Activated CD4-positive, alpha-beta T cell treated with anti-CD3 and anti-CD28 coated beads, Interleukin-2, Interleukin-6, amounts not matched to agents 100 ng/mL and 50 ng/mL, durations not matched to agents 16 hours and 8 hours (primary cell): ENCODE measurements around the gene TDRD1.

Experiments
- DNase-seq: peaks from one replicate; pipeline ENCODE4 v3.0.0-alpha.2; 2020

TDRD1 gene

GRCh38 chr10:114234132-114234531, 55.0 kb downstream of the TDRD1 start:
- DNase-seq, result no peak

GRCh38 chr10:114239117-114239993, 60.2 kb downstream of the TDRD1 start, which contains the start of gene VWA2:
VWA2 (plus strand) TSS chr10:114239254; CDS start chr10:114248714, 9,460 bp downstream.
- DNase-seq, result peak; percentile 28

DNA sequence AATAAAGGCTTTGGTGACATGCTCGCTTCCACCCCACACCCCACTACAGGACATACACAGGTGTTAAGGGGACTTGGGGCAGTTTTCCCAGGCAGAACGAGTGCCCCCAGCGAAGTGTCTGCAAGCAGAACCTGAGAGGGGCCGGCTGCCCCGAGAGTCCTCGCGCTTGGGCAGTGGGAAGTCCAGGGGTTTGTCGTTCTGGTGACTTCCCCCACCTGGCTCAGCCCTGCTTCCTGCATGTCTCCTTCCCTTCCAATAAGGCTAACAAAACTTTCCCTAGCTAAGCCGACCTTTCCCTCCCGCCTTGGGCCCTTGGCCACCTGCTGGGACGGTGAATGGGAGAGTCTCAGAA, 60.8 kb downstream of the TDRD1 start:
- no peak for DNase-seq

- no peak for DNase-seq
These were observed 63.1 kb downstream of the TDRD1 start for GRCh38 chr10:114242235-114242634.

DNA sequence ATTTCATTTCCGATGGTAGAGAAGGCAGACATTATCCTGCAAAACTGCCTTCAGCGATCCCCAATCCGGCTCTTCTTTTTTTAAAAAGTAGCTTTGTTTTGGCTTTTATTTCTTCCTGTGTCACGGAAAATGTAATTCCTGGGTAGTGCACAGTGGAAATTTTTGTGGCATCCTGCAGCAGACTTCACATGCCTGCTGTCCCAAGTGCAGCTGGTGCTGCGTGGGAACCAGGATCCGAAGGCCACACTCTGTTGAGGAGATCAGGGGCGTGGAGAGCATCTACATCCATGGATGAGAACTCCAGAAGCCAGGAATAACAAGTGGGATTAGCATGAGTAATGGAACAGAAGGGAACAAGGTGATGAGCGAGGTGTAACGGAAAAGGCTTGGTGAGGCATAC, 64.5 kb downstream of the TDRD1 start:
- DNase-seq, result no peak

GRCh38 chr10:114244126-114244525, 65.0 kb downstream of the TDRD1 start:
- no peak for DNase-seq

DNA sequence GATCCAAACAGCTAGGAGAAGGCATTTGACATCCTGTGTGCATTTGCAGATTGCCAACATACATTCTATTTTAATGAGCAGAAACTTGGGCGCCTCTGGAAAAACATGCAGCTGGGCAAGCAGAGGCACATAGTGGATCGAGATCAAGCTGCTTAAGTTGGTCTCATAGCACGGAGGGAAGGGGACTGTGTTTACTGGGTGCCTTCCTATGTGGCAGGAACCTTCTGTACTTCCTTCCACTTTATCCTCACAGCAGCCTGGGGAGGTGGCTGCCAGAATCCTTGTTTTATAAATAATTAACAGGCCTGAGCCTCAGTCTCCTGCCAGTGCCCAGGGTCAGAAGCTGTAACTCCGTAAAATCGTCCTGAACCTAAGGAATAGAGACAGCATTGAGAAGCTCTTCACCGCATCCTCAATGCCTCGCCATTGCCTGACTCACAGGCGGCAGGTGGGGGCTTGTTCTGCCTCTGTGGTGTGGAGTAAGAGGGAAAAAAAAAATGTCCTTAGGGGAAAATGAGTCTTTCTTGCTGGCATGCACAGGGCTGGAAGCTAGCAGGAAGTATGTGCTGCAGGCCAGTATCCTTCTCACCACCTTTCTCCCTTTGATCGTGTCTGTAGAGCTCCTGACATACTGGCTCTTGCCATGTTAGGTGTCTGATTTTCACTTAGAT, 66.1 kb downstream of the TDRD1 start:
- no peak for DNase-seq

DNA sequence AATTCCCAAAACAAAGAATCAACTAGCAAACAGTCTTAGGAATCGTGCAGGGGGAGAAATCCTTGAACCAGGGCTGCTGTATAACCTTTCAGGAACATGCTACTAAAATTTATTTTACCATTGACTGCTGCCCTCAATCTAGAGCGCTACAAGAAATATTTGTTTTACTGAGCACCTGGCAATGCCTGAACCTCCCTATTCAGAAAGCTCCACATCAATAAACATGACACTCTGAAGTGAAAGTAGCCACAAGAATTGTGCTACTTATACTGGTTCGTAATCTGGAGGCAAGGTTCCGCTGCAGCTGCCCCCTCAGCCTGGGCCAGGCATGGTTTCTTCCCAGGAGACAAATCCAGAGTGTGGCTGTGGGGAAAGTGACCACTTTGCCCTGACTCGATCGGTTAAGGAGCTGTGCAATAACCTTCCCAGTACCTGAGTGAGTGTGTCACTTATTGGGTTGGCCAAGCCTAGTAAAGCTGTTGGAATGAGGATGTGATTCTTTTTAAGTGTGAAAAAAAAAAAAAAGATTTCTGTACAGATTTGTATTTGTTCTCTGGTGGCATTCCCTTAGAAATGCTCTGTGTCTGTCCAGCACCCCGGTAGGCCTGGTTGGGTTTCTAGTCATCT, 67.6 kb downstream of the TDRD1 start:
- no peak for DNase-seq

DNA sequence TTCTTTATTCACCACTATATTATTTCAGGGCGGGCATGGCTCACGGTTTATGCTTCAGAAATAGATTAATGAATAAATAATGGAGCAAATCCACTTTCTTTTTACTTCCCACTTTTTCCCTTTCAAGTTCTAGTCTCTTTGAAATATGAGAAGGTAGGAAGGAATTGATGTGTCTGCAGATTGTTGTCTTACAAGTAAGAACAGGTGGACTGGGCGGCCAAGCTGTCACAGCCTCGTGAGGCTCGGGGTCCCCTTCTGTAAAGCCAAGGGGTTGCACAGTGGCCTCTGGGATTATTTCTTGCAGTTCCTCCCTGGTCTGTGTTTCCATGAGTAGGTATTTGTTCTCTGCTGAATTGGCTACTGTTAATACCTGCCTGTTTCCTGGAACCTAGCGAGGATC, 71.1 kb downstream of the TDRD1 start:
- DNase-seq, result no peak

GRCh38 chr10:114250716-114251115, 71.6 kb downstream of the TDRD1 start:
- no peak for DNase-seq

- DNase-seq, result no peak
These were observed 72.9 kb downstream of the TDRD1 start for GRCh38 chr10:114252092-114252491.

DNA sequence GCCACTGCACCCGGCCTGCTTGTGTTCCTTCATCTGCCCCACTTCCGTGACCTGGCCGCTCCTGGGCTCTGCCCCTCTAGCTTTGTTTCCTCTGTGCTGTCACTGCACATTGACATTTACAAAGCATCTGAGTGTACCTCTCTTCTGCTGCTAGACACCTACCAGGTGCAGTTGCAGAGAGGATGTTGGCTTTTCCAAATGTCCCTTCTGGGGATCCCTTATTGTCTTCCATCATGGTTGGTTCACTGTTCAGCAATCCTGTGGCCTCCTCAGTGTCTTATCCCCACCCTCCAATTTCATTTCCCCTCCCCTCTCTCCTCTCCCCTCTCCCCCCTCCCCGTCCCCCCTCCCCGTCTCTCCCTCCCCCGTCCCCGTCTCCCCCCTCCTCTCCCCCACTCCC, 73.7 kb downstream of the TDRD1 start:
- no peak for DNase-seq

GRCh38 chr10:114255227-114255626, 76.1 kb downstream of the TDRD1 start:
- DNase-seq, result no peak

DNA sequence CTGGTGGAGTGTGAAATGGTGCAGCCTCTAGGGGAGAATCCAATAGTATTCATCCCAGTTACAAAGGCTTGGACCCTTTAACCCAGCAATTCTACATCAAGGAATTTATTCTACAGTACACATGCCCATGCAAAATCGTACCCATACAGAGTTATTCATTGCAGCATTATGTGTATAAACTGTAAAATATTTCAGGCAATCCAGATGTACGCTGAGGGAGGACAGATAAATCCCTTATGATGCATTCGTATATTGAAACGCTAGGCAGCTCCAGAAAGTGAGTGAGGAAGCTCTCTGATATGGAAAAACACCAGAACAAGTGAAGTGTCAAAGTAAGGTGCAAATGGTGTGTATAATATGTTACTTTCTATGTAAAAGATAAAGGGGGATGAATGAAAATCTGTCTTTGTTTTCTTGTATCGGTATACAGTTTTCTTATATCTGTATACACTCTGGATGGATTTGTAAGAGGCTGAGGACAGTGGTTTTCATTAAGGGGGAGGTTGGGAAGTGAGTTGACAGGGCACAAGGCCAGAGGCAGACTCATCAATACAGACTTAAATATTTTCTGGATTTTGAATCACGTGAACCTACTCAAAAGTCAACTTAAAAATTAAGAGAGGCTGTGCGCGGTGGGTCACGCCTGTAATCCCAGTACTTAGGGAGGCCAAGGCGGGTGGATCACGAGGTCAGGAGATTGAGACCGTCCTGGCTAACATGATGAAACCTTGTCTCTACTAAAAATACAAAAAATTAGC, 77.0 kb downstream of the TDRD1 start:
- no peak for DNase-seq

- DNase-seq, result no peak
These were observed 77.7 kb downstream of the TDRD1 start for GRCh38 chr10:114256822-114257221.

GRCh38 chr10:114257498-114257897, 78.3 kb downstream of the TDRD1 start:
- no peak for DNase-seq

- DNase-seq, result no peak
These were observed 79.2 kb downstream of the TDRD1 start for GRCh38 chr10:114258274-114258840.

- DNase-seq, result no peak
These were observed 80.7 kb downstream of the TDRD1 start for GRCh38 chr10:114259824-114260223.

DNA sequence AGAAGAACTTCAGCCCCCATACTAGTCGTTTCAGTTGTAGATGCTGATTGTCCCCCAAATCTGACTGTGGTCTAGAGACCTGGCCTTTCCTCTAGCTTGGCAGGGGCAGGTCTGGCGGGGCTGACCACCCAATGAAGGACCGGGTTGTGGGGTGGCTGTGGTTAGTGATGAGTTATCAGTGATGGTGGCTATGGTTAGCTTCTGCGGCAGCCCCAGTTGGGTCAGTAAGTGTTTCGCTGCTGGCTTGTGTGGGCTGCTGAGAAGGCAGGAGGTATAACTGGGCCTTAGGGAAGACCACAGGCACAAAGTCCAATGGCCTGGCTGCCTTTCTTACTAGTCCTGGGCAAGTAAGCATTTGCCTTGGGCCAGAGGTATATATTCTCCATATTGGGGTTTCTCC, 81.2 kb downstream of the TDRD1 start:
- no peak for DNase-seq

DNA sequence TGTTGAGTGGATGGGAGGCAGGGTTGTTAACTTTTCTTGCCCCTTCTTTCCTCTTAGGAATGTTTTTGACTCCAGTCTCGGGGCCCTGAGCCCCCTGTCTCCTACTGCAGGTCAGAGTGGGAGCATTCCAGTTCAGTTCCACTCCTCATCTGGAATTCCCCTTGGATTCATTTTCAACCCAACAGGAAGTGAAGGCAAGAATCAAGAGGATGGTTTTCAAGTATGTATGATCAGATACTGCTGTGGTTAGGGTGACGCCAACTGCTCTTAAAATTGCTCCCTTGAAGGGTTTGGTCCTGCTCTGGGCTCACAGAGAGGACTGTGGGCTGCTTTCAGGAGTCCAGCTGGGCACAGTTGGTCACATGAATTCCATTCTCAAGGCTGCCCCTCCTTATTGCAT, 81.9 kb downstream of the TDRD1 start:
- no peak for DNase-seq

DNA sequence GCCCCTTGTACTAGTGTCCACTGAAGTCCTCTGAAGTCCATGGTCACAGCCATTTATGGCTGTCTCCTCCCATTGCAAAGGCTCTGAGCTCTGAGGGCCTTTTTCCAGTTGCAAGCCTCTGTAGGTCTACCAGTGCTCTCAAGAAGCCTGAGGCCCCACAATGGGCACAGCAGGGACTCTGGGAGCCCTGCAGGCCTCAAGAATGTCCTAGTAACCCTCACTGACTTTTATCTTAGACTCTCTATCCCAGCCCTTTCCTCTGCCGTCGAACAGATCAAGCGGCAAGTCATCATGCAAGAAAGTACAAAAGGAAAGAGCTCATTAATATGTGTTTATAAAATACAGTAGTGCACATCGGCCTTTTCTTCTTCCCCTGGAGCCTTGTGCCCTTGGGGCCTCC, 83.3 kb downstream of the TDRD1 start:
- DNase-seq, result no peak

- no peak for DNase-seq
These were observed 86.4 kb downstream of the TDRD1 start for GRCh38 chr10:114265392-114266053.
